Left ventricle myocardium inferior (tissue), 1 donor: ENCODE results near the gene RPS16. TPM values are rescaled to one million over a fixed set of nuclear protein-coding genes. Genes with fewer than 3 reads are reported as not detected.

Source experiments
- DNase-seq: peaks from one replicate; pipeline ENCODE4 v3.0.0-alpha.2; 2020
- H3K27ac ChIP-seq: fragments of 200-600 bp; replicated peaks from 2 replicates; pipeline ENCODE4 v1.8.0; 2021
- H3K27me3 ChIP-seq: fragments of 200-600 bp; 2 replicates; pipeline ENCODE4 v1.8.0; 2021; ENCODE audit warnings: low read depth
- H3K36me3 ChIP-seq: fragments of 200-600 bp; 2 replicates; pipeline ENCODE4 v1.8.0; 2021
- H3K4me1 ChIP-seq: fragments of 200-600 bp; 2 replicates; pipeline ENCODE4 v1.8.0; 2021
- H3K4me3 ChIP-seq: fragments of 200-600 bp; 2 replicates; pipeline ENCODE4 v1.8.0; 2021; ENCODE audit warnings: mild to moderate bottlenecking, moderate library complexity
- H3K9me3 ChIP-seq: fragments of 200-600 bp; replicated peaks from 2 replicates; pipeline ENCODE4 v1.8.0; 2021
- CTCF ChIP-seq: fragments of 200-600 bp; IDR thresholded peaks from 2 replicates; pipeline ENCODE4 v1.8.0; 2021; ENCODE audit warnings: antibody characterized with exemption, mild to moderate bottlenecking, borderline replicate concordance
- intact Hi-C: fragments of 100-400 bp; cut with micrococcal nuclease; formaldehyde crosslinking; loops from one replicate; pipeline ENCODE4 v1.11.0; 2022
- long read RNA-seq: library from polyadenylated mRNA; unstranded; transcript quantifications from one replicate; pipeline ENCODE4 v2.0.0, GENCODE V29; 2021
- total RNA-seq: library from RNA; stranded (reverse); fragmentation: NEBNext Ultra II Directional; extraction: Animal tissue kit (Norgen Biotek cat#: 25700); gene quantifications from one replicate; pipeline ENCODE4 v1.2.1, GENCODE V29; 2021
- donor health status: DM: no; HTN: yes; CAD: no; lungs with severe emphysema.

RPS16 gene
- total RNA-seq, result 1,107 TPM
- long read RNA-seq, transcript RPS16-207 (5 exons, 492 nt), result minor isoform, 6 of 418 reads
- long read RNA-seq, transcript RPS16-201 (5 exons, 560 nt), result major isoform, 265 of 418 reads
- long read RNA-seq, partial matches to known transcripts, result 145 of 418 reads
- long read RNA-seq, other reads (novel, unspliced or antisense), result 2 of 418 reads

DNA sequence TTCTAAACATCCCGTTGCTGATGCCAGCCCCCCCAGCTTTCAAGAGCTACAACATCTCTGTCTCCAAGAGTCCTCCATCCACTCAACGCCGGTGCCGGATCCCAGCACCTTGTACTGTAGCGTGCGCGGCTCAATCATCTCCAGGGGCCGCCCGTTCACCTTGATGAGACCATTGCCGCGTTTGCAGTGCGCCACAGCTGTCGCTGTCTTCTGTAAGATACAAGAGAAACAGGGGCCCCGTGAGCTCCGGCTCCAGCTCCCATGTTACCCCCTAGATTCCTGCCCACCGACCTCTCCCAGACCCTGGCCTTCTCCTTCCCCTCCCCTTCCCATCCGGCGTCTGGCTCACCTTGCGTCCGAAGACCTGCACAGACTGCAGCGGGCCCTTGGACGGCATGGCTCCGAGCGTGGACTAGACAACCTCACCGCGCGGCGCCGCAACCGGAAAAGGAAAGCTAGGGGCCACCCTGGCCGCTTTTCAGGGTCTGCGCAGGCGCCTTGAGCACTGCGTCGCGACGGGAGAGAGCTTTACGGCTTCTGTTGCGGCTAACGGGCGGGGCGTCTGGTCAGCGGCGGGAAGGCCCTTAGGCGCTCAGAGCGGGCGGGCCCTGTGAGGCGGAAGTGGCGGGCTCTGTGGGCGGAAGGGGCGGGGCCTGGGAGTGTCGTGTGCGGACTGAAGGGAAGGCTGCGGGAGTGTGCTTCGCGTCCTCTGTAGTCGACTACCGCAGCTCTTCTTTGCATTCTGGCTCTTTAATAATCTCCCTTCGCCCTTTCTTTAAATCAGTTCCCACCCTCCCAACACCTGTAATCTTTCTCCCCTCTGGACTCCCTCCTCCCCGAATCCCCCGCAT, at the start of gene RPS16:
Gene RPS16 (minus strand): TSS at position 451 of the 851 bp plus-strand sequence. CDS start 54 bp downstream, at position 397.
- peaks cover 32% of the 10 kb centered on the region for H3K36me3 ChIP-seq
- peak; percentile 99 for DNase-seq
- TF ChIP-seq CTCF, result no peak
- H3K4me3 ChIP-seq, result peak within 1 kb of the TSS; percentile 96
- peak within 1 kb of the TSS; percentile 87 for H3K27ac ChIP-seq
- H3K27me3 ChIP-seq, result peaks cover 4% of the 10 kb centered on the region
- peaks cover 45% of the 10 kb centered on the region for H3K4me1 ChIP-seq
- H3K9me3 ChIP-seq, result no peaks in the 10 kb centered on the region
- intact Hi-C loops, result no loop called here

DNA sequence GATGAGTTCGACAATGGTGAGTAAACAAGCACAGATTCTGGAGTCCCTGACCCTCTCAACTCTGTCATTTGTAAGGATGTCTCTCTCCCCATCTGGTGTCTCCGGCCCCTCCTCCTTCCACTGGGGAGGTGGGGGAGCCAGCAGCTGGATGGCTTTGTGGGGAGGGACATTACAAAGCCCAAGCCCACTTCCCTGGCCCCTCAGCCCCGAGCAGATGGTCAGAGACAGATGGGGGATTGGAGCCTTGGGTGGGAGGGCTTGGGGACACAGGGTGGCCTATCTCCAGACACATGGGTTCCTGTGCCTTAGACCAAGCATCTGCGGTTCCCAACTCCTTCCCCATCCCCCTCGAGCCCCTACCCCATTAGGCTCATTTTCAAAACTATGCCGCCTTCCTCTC, 47.4 kb upstream of the RPS16 start:
- peaks cover 50% of the 10 kb centered on the region for H3K36me3 ChIP-seq
- H3K9me3 ChIP-seq, result no peaks in the 10 kb centered on the region
- no peak overlapping the region for H3K4me3 ChIP-seq
- no peak overlapping the region for H3K27ac ChIP-seq
- no peaks in the 10 kb centered on the region for H3K27me3 ChIP-seq
- H3K4me1 ChIP-seq, result peaks cover 23% of the 10 kb centered on the region
- no peak for DNase-seq
- no peak for TF ChIP-seq CTCF
- intact Hi-C loops, result no loop called here

DNA sequence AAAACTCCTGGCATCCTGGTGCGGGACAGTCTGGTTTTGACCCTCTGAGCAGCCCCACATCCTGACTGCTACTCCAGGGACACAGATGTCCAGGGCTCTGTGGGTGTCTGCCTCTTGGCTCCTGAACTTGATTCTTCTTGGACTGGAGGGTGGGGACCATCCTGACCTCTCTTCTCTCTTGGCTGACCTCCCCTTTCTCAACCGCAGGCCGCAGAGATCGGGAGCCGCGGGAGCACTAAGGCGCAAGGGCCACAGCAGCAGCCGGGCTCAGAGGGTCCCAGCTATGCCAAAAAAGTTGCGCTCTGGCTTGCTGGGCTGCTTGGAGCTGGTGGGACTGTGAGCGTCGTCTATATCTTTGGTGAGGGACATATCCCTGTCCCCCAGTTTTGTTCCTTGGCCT, 45.9 kb upstream of the RPS16 start:
- Histone ChIP-seq H3K27ac (no peak overlapping the region), H3K4me1 (peaks cover 23% of the 10 kb centered on the region), H3K4me3 (peak overlapping the region; percentile 99), H3K36me3 (peaks cover 35% of the 10 kb centered on the region), H3K9me3 (no peaks in the 10 kb centered on the region), H3K27me3 (no peaks in the 10 kb centered on the region)
- intact Hi-C loops, result no loop called here
- no peak for DNase-seq
- TF ChIP-seq CTCF, result no peak

- DNase-seq, result no peak
- peak overlapping the region; percentile 99 for H3K4me3 ChIP-seq
- no peaks in the 10 kb centered on the region for H3K9me3 ChIP-seq
- peaks cover 25% of the 10 kb centered on the region for H3K4me1 ChIP-seq
- peak overlapping the region; percentile 84 for H3K27ac ChIP-seq
- no peaks in the 10 kb centered on the region for H3K27me3 ChIP-seq
- H3K36me3 ChIP-seq, result peaks cover 33% of the 10 kb centered on the region
- intact Hi-C loops, result no loop called here
- TF ChIP-seq CTCF, result no peak
Measured at GRCh38 chr19:39481229-39481545, 45.4 kb upstream of the RPS16 start.

- Histone ChIP-seq H3K4me3 (peak within 1 kb of the TSS; percentile 99), H3K27me3 (no peaks in the 10 kb centered on the region), H3K36me3 (peaks cover 33% of the 10 kb centered on the region), H3K27ac (peak within 1 kb of the TSS; percentile 84), H3K9me3 (no peaks in the 10 kb centered on the region), H3K4me1 (peaks cover 31% of the 10 kb centered on the region)
- intact Hi-C loops, result no loop called here
- no peak for TF ChIP-seq CTCF
- peak; percentile 99 for DNase-seq
Measured at GRCh38 chr19:39480337-39481228, 44.8 kb upstream of the RPS16 start, which contains the start of gene TIMM50. Gene TIMM50, plus strand, starts transcription at chr19:39480838. Its CDS starts 16 bp downstream, at chr19:39480854.
